HG02885 (cell line): ENCODE results near the gene NBPF1.
"Not testable (repeated sequence)": the region's sequence is repeated elsewhere in the genome, so short reads cannot be mapped to it uniquely, and the experiment has no call there.

Experiments used
- ATAC-seq: cut with Tn5 transposase; IDR thresholded peaks from one replicate; pipeline ENCODE4 v1.9.1; 2021; ENCODE audit warnings: mild to moderate bottlenecking; ENCODE audit not compliant: unreplicated experiment, poor library complexity

The NBPF1 gene

GRCh38 chr1:16642025-16642966 is 28.9 kb upstream of the NBPF1 start:
- ATAC-seq: not testable (repeated sequence)

DNA sequence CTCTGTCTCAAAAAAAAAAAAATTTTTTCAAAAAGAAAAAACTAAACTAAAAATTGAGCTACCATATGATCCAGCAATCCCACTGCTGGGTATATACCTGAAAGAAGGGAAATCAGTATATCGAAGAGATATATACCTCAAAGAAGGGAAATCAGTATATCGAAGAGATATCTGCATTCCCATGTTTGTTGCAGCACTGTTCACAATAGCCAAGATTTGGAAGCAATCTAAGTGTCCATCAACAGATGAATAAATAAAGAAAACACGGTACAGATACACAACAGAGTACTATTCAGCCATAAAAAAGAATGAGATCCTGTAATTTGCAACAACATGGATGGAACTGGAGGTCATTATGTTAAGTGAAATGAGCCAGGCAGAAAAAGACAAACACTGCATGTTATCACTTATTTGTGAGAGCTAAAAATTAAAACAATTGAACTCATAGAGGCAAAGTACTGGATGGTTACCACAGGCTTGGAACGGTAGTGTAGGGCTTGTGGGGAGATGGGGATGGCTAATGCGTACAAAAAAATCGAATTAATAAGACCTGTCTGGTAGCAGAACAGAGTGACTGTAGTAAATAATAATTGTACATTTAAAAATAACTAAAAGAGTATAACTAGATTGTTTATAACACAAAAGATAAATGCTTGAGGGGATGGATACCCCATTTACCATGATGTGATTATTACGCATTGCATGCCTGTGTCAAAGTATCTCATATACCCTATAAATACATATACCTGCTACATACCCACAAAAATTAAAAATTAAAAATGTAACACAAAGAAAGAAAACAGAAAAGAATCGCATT is 28.0 kb upstream of the NBPF1 start:
- not testable (repeated sequence) for ATAC-seq

GRCh38 chr1:16639091-16640031 is 26.0 kb upstream of the NBPF1 start:
- ATAC-seq: not testable (repeated sequence)

DNA sequence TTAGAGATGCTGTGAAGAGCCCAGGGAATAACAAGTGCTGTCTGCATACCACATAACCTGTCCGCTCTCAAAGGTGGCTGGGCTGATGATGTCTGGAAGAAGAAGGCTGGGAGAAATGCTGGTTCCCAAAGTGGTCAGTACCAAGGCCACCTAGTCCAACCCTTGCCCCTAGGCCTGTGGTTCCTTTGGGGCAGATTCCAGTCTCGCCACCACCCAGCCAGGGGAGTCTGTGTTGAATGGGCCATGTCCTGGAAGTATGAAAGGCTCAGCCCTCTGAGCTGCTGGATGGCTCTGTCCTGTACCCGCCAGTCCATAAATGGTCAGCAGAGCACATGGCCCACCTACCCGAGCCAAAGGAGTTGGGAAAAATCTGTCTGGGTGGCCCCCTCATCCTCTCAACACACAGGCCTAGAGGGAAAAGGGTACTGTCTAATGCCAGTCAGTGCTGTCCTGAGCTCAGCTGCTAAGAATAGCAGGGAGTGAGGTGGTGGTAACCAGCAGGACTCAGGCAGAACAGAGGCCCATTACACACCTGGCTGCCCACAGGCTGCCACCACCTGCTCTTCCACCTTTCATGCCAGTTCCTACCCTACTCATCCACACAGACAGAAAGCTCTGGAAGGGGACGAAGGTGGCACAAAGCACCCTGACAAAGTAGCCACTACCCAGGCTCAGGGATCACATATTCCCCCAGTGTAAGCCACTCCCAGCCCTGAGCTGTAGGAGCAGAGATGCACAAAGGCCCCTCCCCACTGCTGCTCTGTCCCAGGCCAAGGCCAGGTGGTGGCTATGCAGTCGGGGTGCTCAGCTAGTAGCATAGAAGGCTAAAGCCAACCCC is 24.8 kb upstream of the NBPF1 start:
- not testable (repeated sequence) for ATAC-seq

DNA sequence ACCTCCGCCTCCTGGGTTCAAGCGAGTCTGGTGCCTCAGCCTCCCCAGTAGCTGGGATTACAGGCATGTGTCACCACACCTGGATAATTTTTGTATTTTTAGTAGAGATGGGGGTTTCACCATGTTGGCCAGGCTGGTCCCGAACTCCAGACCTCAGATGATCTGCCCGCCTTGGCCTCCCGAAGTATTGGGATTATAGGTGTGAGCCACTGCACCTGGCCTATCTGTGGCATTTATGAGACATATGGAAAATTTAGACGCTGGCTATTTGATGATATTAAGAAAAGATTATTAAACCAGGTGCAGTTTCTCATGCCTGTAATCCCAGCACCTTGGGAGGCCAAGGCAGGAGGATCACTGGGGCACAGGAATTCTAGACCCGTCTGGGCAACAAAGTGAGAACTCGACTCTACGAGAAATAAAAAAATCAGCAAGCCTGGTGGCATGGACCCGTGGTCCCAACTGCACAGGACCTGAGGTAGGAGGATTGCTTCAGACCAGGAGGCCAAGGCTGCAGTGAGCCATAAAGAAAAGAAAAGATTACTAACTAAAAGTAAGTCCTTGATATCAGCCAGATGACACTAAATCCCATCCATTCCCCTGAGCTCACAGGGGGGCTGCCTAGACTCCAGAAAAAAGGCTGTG is 23.3 kb upstream of the NBPF1 start:
- ATAC-seq: not testable (repeated sequence)

DNA sequence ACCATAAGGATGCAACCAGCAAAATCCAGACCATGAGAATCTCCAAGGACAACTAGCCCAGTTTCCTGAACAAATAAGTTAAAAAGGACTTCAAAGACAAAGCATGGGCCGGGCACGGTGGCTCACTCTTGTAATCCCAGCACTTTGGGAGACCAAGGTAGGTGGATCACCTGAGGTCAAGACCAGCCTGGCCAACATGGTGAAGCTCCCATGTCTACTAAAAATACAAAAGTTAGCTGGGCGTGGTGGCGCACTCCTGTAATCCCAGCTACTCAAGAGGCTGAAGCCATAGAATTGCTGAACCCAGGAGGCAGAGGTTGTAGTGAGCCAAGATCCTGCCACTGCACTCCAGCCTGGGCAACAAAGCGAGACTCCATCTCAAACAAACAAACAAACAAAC is 22.6 kb upstream of the NBPF1 start:
- not testable (repeated sequence) for ATAC-seq

GRCh38 chr1:16633540-16634282 is 20.3 kb upstream of the NBPF1 start:
- ATAC-seq: not testable (repeated sequence)

- not testable (repeated sequence) for ATAC-seq
These were observed 18.9 kb upstream of the NBPF1 start for GRCh38 chr1:16632044-16632850.

- no peak for ATAC-seq
These were observed 18.1 kb upstream of the NBPF1 start for GRCh38 chr1:16631248-16632043.

DNA sequence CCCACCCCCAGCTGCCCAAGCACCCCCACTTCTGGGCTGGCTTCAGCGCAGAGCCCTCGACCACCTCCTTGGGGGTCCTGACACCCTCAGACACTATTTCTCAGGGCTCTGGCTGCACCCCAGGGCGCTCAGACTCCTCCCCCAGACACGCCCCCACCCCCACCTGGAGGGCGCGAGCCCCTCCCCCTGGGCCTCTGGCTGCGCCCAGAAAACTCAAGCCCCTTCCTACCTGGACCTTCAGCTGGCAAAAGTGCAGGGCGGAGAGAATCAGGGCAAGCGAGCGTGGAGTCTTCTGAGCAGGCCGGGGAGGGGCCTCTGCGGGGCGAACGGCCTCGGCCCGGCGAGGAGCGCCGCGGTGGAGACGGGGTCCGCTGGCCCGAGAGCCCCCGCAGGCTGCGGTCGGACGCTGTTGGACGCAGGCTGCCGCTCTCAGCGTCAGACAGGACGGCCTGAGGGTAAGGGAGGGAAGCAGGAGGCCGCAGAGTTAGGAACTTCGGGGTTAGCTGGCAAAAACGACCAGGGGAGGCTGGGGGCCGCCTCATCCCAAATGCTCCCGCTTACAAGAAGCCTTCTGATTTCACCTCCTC is 17.4 kb upstream of the NBPF1 start:
- ATAC-seq: no peak

- ATAC-seq: not testable (repeated sequence)
These were observed 16.7 kb upstream of the NBPF1 start for GRCh38 chr1:16629916-16630530.

DNA sequence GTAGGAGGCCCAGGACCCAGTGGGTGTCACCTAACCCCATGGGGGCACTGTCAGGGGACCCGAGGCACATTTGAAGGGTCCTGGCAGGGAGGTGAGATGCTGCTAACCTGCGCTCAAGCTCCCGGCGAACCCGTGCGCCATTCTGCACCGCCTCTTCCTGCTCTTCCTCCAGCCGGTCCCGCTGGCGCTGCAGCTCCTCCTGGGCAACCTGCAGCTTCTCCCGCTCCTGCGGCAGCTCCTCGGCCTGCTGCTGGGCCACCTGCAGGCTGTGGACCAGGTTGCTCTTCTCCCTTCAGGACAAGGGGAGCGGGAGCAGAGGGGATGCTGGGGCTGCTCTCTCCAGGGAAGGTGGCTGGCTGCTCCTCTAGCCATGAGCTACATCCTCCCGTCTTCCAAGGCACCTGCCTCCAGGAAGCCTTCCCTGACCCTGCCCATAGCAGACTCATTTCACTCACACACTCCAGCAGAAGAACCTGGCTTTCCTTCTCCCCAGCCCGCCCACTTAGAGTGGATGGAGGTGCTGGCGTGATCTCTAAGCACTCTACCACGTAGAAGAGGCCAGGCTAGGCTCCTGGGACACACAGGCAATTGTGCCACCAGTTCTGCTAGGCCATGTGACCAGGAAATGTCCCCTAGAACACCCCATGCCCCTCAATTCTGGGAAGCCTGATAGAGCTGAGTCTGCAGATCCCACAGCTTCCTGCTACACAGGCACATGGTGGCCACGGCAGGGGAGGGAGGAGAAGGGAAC is 15.2 kb upstream of the NBPF1 start:
- ATAC-seq: no peak

- ATAC-seq: not testable (repeated sequence)
These were observed 13.1 kb upstream of the NBPF1 start for GRCh38 chr1:16626409-16626983.
